ENCODE measurements around the gene CLMN.

Gene CLMN

GRCh38 chr14:95264271-95264973 is 55.3 kb downstream of the CLMN start:
- DNase-seq: no peak

DNA sequence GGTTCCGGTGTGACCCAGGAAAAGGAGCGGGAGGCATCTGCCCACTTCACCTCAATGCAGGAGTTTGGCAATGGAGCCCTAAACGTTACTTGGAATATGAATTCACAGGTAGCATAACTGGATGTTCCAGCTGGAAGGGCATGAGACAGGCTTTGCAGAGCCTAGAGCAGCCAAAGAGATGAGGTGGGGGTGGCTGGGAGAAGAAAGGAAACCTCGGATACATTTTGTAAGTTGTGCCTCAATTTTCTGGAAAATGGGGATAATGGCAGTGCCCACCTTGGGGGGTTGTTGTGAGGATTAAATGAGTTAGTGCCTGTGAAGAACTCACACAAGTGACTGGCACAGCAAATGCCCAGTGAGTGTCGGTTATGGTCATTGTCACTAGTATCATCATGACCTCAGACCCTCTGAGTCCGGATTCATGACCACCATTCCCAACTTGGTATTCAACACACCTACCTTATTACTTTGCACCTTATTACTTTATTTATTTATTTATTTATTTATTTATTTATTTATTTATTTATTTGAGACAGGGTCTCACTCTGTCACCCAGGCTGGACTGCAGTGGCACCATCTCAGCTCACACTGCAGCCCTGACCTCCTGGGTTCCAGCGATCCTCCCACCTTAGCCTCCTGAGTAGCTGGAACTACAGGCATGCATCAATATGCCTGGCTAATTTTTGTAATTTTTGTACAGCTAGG is 56.0 kb downstream of the CLMN start:
- no peak for DNase-seq
- no peaks in the 10 kb centered on the region for H3K27me3 ChIP-seq
- H3K9me3 ChIP-seq: no peaks in the 10 kb centered on the region
- TF ChIP-seq, protein P1, sequence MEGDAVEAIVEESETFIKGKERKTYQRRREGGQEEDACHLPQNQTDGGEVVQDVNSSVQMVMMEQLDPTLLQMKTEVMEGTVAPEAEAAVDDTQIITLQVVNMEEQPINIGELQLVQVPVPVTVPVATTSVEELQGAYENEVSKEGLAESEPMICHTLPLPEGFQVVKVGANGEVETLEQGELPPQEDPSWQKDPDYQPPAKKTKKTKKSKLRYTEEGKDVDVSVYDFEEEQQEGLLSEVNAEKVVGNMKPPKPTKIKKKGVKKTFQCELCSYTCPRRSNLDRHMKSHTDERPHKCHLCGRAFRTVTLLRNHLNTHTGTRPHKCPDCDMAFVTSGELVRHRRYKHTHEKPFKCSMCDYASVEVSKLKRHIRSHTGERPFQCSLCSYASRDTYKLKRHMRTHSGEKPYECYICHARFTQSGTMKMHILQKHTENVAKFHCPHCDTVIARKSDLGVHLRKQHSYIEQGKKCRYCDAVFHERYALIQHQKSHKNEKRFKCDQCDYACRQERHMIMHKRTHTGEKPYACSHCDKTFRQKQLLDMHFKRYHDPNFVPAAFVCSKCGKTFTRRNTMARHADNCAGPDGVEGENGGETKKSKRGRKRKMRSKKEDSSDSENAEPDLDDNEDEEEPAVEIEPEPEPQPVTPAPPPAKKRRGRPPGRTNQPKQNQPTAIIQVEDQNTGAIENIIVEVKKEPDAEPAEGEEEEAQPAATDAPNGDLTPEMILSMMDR (IDR thresholded peaks at IDR 0.05; ENCODE audit: low read depth, low read length): no peak
- no peak overlapping the region for H3K4me3 ChIP-seq (ENCODE audit: low read depth, low read length)
- H3K36me3 ChIP-seq: no peaks in the 10 kb centered on the region
- peaks cover 7% of the 10 kb centered on the region for H3K4me1 ChIP-seq

More at GRCh38 chr14:95264271-95264973, 55.3 kb downstream of the CLMN start:
- no peaks in the 10 kb centered on the region for H3K9me3 ChIP-seq
- H3K4me3 ChIP-seq (ENCODE audit: low read depth, low read length): no peak overlapping the region
- H3K4me1 ChIP-seq: peaks cover 7% of the 10 kb centered on the region
- H3K36me3 ChIP-seq: no peaks in the 10 kb centered on the region
- no peaks in the 10 kb centered on the region for H3K27me3 ChIP-seq
- TF ChIP-seq, protein P1 (IDR thresholded peaks at IDR 0.05; ENCODE audit: low read depth, low read length): no peak

- TF ChIP-seq, protein P1 (IDR thresholded peaks at IDR 0.05; ENCODE audit: low read depth, low read length): no peak
- DNase-seq: no peak
- H3K9me3 ChIP-seq: no peaks in the 10 kb centered on the region
- H3K36me3 ChIP-seq: no peaks in the 10 kb centered on the region
- H3K4me3 ChIP-seq (ENCODE audit: low read depth, low read length): no peak overlapping the region
- peaks cover 7% of the 10 kb centered on the region for H3K4me1 ChIP-seq
- no peaks in the 10 kb centered on the region for H3K27me3 ChIP-seq
Observed at GRCh38 chr14:95262511-95262891, 57.2 kb downstream of the CLMN start.

DNA sequence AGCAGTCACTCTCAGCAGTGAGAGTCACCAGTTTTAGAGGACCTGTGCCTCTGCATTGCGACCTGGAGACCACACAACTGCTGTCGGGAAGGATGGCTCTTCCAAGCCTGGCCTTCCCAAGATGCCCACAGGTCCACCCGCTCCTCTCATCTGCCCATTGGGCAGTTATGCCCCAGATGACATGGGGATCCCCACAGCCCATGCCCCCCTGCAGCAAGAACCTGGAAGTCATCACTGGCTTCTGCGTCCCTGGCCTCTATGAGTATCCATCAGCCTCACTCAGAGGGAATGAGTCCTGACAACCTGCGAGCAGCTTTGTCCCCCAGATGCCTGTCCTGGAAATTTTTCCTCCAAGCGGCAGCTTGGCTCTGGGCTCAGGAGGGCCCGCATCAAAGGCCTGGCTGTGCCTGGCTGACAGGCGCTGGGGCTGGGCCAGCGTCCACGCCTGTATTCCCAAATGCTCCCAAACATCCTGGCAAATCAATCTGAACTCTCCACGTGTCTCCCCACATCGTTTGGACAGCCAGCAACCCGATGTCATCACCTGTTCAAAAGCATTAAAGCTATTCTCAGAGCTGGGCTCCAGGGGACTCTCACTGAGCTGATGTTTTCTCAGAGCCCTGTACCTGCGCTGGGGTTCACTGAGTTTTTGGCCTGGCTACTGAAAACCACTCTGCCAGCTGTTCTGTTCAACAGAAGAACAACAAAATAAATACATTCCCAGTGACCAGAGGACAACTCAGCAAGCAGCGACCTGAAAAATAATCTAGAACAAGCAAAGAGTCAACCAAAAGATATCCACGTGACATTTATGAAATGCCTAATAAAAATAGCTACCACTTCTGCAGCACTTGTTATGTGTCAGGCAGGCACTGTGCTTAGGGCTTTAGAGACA is 57.8 kb downstream of the CLMN start:
- no peaks in the 10 kb centered on the region for H3K9me3 ChIP-seq
- no peak for DNase-seq
- no peaks in the 10 kb centered on the region for H3K36me3 ChIP-seq
- H3K27me3 ChIP-seq: no peaks in the 10 kb centered on the region
- H3K4me1 ChIP-seq: peaks cover 7% of the 10 kb centered on the region
- TF ChIP-seq, protein P1 (IDR thresholded peaks at IDR 0.05; ENCODE audit: low read depth, low read length): no peak
- H3K4me3 ChIP-seq (ENCODE audit: low read depth, low read length): no peak overlapping the region

DNA sequence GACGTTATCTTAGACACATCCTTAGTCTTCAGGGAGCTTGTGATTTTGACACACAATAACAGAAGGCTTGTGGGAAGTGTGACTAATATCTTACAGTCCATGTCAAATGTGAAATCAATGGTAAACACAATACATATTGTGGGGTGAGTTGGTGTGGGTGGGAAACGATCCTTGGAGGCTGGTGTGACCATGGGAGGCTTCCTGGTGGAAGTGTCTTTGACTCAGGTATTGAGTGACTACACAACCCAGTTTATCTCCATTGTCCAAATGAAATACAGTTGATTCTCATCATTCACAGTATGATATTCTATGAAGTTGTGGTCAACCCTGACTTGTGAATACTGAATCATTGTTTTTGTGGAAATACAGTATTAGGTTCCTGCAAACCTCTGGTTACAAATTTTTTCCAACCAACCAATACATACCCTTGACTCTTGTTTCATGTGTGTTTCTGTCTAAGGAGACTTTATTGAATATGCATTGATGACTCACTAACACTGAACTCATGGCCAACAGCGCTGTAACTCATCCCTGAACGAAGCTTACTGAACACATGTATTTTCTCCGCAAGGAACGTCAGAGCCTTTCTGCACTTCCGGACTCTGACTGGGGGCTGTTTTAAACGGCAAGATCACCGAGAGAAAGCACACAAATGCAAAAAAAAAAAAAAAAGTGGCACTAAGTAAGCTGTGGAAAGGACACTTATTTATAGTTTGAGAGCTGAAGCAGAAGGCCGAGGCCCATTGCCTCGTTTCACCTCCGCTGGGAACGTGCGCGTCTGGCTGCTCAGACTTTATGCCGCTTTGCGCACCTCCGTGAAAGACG is 59.0 kb downstream of the CLMN start:
- no peaks in the 10 kb centered on the region for H3K27me3 ChIP-seq
- peaks cover 4% of the 10 kb centered on the region for H3K4me1 ChIP-seq
- H3K36me3 ChIP-seq: no peaks in the 10 kb centered on the region
- H3K4me3 ChIP-seq (ENCODE audit: low read depth, low read length): no peak overlapping the region
- H3K9me3 ChIP-seq: no peaks in the 10 kb centered on the region
- TF ChIP-seq, protein P1 (IDR thresholded peaks at IDR 0.05; ENCODE audit: low read depth, low read length): no peak
- DNase-seq: no peak
